ENCODE measurements around the gene PDGFRB. TPM values are rescaled to one million over a fixed set of nuclear protein-coding genes. Genes with fewer than 3 reads are reported as not detected.

Gene PDGFRB
- total and polyA plus RNA-seq, 2 experiments from 2014 or later: 4.2 to 5.3 TPM

GRCh38 chr5:150103678-150104549 is 51.7 kb downstream of the PDGFRB start:
- DNase-seq (ENCODE audit: low read depth in 1 of 2, low spot score in 1 of 2): no peak
- H3K4me1 ChIP-seq (ENCODE audit: low read depth): peaks cover 9% of the 10 kb centered on the region
- H3K36me3 ChIP-seq: no peaks in the 10 kb centered on the region
- H3K27me3 ChIP-seq: no peaks in the 10 kb centered on the region
- TF ChIP-seq CTCF (IDR thresholded peaks at IDR 0.05; ENCODE audit: low read depth, low read length): no peak
- no peak overlapping the region for H3K27ac ChIP-seq
- H3K9me3 ChIP-seq (ENCODE audit: low read depth): no peaks in the 10 kb centered on the region
- H3K4me3 ChIP-seq: no peak overlapping the region

- H3K27me3 ChIP-seq: peaks cover 19% of the 10 kb centered on the region
- H3K4me3 ChIP-seq: no peak overlapping the region
- H3K27ac ChIP-seq: no peak overlapping the region
- no peaks in the 10 kb centered on the region for H3K4me1 ChIP-seq (ENCODE audit: low read depth)
- TF ChIP-seq CTCF (IDR thresholded peaks at IDR 0.05; ENCODE audit: low read depth, low read length): no peak
- DNase-seq (ENCODE audit: low read depth in 1 of 2, low spot score in 1 of 2): no peak
- H3K9me3 ChIP-seq (ENCODE audit: low read depth): no peaks in the 10 kb centered on the region
- H3K36me3 ChIP-seq: no peaks in the 10 kb centered on the region
Observed at GRCh38 chr5:150101023-150101422, 54.6 kb downstream of the PDGFRB start.

- H3K27me3 ChIP-seq: peaks cover 24% of the 10 kb centered on the region
- no peak for DNase-seq (ENCODE audit: low read depth in 1 of 2, low spot score in 1 of 2)
- H3K4me3 ChIP-seq: no peak overlapping the region
- H3K9me3 ChIP-seq (ENCODE audit: low read depth): no peaks in the 10 kb centered on the region
- H3K4me1 ChIP-seq (ENCODE audit: low read depth): no peaks in the 10 kb centered on the region
- no peaks in the 10 kb centered on the region for H3K36me3 ChIP-seq
- TF ChIP-seq CTCF (IDR thresholded peaks at IDR 0.05; ENCODE audit: low read depth, low read length): no peak
- no peak overlapping the region for H3K27ac ChIP-seq
Observed at GRCh38 chr5:150097152-150097551, 58.5 kb downstream of the PDGFRB start.

- TF ChIP-seq CTCF (IDR thresholded peaks at IDR 0.05; ENCODE audit: low read depth, low read length): no peak
- DNase-seq (ENCODE audit: low read depth in 1 of 2, low spot score in 1 of 2): no peak
- H3K4me3 ChIP-seq: no peak overlapping the region
Observed at GRCh38 chr5:150092159-150092787, 63.4 kb downstream of the PDGFRB start.

GRCh38 chr5:150085950-150086715 is 69.5 kb downstream of the PDGFRB start, which contains the start of gene CSF1R:
TSS of gene CSF1R (minus strand) at chr5:150086554. CDS start at chr5:150086427, 127 bp downstream.
- peaks cover 18% of the 10 kb centered on the region for H3K27me3 ChIP-seq
- no peak within 1 kb of the TSS for H3K27ac ChIP-seq
- no peak for TF ChIP-seq CTCF (IDR thresholded peaks at IDR 0.05; ENCODE audit: low read depth, low read length)
- peaks cover 3% of the 10 kb centered on the region for H3K4me1 ChIP-seq (ENCODE audit: low read depth)
- H3K4me3 ChIP-seq: no peak within 1 kb of the TSS
- H3K36me3 ChIP-seq: no peaks in the 10 kb centered on the region
- no peaks in the 10 kb centered on the region for H3K9me3 ChIP-seq (ENCODE audit: low read depth)
- DNase-seq (ENCODE audit: low read depth in 1 of 2, low spot score in 1 of 2): no peak

More at GRCh38 chr5:150092159-150092787, 63.4 kb downstream of the PDGFRB start:
- no peak overlapping the region for H3K27ac ChIP-seq
- H3K4me1 ChIP-seq (ENCODE audit: low read depth): no peaks in the 10 kb centered on the region
- H3K36me3 ChIP-seq: no peaks in the 10 kb centered on the region
- H3K9me3 ChIP-seq (ENCODE audit: low read depth): no peaks in the 10 kb centered on the region
- H3K27me3 ChIP-seq: peaks cover 34% of the 10 kb centered on the region

Data from cardiac muscle cell (in vitro differentiated cells and primary cell).